Type B pancreatic cell (in vitro differentiated cells): Measurements from ENCODE around the gene RFC2. TPM values are rescaled to one million over a fixed set of nuclear protein-coding genes. Genes with fewer than 3 reads are reported as not detected.
"Not testable (repeated sequence)": the region's sequence is repeated elsewhere in the genome, so short reads cannot be mapped to it uniquely, and the experiment has no call there.

Experiments
- DNase-seq: peaks from one replicate; pipeline ENCODE4 v3.0.0; 2021; ENCODE audit warnings: mixed read lengths; ENCODE audit not compliant: unreplicated experiment; ENCODE audit errors: extremely low spot score
- H3K27ac Mint-ChIP-seq: 2 replicates; pipeline ENCODE4 v1.8.0; 2021; ENCODE audit warnings: mild to moderate bottlenecking, mixed read lengths
- H3K27me3 Mint-ChIP-seq: 2 replicates; pipeline ENCODE4 v1.8.0; 2021; ENCODE audit warnings: mixed read lengths
- H3K36me3 Mint-ChIP-seq: 2 replicates; pipeline ENCODE4 v1.8.0; 2021; ENCODE audit warnings: mixed read lengths
- H3K4me1 Mint-ChIP-seq: one replicate; pipeline ENCODE4 v1.8.0; 2021; ENCODE audit warnings: mixed read lengths; ENCODE audit not compliant: unreplicated experiment
- H3K4me3 Mint-ChIP-seq: 2 replicates; pipeline ENCODE4 v1.8.0; 2021; ENCODE audit warnings: mild to moderate bottlenecking, mixed read lengths
- H3K9me3 Mint-ChIP-seq: 2 replicates; pipeline ENCODE4 v1.8.0; 2021; ENCODE audit warnings: mixed read lengths
- total RNA-seq: library from RNA; stranded (reverse); gene quantifications from 2 replicates; pipeline ENCODE4 v1.2.1, GENCODE V29; 2021; ENCODE audit warnings: low replicate concordance
- TF ChIP-seq, protein P1 (sequence below): fragments of 200-600 bp; sonication (generic); conservative IDR thresholded peaks from 2 replicates; pipeline ENCODE4 v1.5.0; 2021; ENCODE audit warnings: antibody characterized with exemption, mild to moderate bottlenecking

The RFC2 gene
- total RNA-seq, 1 donor from 2014 or later: 40.9 TPM

DNA sequence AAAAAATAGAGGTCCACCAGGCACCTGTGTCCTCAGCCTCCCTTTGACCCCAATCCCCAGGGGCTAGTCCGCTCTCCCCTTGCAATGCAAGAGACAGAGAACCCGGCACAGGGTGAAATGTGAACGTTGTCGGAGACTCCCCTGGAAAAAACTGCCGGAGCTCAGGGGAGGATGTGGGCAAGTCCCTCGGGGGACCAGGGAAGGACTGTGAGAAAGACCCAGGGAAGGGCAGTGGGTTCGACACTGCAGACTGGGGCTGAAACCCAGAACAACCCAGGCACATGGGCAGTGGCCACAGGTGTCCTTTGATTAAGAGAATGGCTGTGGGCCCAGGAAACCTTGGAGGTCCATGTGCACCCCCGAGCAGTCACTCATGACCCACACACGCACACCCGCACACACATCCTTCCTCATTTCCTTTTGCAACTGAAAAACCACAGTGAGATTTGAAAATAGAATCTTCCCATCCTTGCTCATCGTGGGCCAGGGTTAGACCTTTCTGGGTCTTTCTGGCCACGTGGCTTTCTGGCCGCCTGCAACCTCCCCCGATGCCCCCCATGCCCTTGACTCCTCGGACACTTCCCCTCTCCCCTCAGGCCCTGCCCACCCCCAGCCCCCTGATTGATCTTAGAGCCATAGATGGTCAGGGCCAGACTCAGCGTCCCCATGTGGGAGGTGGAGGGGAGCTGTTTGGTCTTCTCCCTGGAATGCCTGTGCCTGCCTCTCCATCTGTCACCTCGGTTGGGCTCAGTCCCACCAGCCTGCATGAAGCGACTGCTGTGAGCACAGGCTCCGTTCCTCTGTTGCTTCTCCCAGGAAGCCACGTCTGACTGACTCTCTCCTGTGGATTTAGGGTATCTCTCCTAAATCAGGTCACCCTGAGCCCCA is 36.5 kb downstream of the RFC2 start:
- Mint-ChIP-seq H3K27me3 (no peaks in the 10 kb centered on the region), H3K9me3 (no peaks in the 10 kb centered on the region), H3K36me3 (no peaks in the 10 kb centered on the region), H3K4me3 (no peak overlapping the region), H3K27ac (no peak overlapping the region), H3K4me1 (no peaks in the 10 kb centered on the region)
- TF ChIP-seq, protein P1, sequence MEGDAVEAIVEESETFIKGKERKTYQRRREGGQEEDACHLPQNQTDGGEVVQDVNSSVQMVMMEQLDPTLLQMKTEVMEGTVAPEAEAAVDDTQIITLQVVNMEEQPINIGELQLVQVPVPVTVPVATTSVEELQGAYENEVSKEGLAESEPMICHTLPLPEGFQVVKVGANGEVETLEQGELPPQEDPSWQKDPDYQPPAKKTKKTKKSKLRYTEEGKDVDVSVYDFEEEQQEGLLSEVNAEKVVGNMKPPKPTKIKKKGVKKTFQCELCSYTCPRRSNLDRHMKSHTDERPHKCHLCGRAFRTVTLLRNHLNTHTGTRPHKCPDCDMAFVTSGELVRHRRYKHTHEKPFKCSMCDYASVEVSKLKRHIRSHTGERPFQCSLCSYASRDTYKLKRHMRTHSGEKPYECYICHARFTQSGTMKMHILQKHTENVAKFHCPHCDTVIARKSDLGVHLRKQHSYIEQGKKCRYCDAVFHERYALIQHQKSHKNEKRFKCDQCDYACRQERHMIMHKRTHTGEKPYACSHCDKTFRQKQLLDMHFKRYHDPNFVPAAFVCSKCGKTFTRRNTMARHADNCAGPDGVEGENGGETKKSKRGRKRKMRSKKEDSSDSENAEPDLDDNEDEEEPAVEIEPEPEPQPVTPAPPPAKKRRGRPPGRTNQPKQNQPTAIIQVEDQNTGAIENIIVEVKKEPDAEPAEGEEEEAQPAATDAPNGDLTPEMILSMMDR: no peak
- no peak for DNase-seq

DNA sequence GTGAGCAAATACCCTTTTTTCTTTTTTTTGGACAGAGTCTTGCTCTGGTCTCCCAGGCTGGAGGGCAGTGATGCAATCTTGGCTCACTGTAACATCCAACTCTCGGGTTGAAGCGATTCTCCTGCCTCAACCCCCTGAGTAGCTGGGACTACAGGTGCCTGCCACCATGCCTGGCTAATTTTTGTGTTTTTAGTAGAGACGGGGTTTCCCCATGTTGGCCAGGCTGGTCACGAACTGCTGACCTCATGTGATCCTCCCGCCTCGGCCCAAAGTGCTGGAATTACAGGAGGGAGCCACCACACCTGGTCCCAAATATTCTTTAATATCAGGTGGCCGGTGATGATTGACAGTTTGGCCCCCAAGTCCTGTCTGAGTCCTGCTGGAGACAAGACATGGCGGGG is 37.8 kb downstream of the RFC2 start:
- no peaks in the 10 kb centered on the region for H3K27me3 Mint-ChIP-seq
- H3K27ac Mint-ChIP-seq: no peak overlapping the region
- no peaks in the 10 kb centered on the region for H3K9me3 Mint-ChIP-seq

DNA sequence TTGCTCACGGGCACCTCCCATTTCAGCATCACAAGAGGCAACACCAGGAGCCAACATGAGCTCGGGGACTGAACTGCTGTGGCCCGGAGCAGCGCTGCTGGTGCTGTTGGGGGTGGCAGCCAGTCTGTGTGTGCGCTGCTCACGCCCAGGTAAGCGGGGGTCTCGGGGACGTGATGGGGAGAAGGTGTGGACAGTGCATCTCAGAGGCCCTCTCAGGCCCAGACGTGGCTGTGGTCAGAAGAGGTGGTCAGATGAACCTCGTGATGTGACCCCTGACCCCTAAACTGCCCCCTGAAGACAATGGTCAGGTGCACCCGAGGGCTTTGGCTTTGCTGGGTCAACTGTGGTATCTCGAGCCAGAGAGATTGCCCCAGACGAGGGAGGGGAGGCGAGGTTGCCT is 38.3 kb downstream of the RFC2 start:
- Mint-ChIP-seq H3K27me3 (no peaks in the 10 kb centered on the region), H3K9me3 (no peaks in the 10 kb centered on the region), H3K27ac (no peak overlapping the region), H3K36me3 (no peaks in the 10 kb centered on the region), H3K4me1 (no peaks in the 10 kb centered on the region), H3K4me3 (no peak overlapping the region)
- DNase-seq: no peak
- TF ChIP-seq, protein P1: no peak

More for the DNA sequence above, 37.8 kb downstream of the RFC2 start:
- Mint-ChIP-seq H3K4me3 (no peak overlapping the region), H3K4me1 (no peaks in the 10 kb centered on the region), H3K36me3 (no peaks in the 10 kb centered on the region)
- TF ChIP-seq, protein P1: no peak
- no peak for DNase-seq

DNA sequence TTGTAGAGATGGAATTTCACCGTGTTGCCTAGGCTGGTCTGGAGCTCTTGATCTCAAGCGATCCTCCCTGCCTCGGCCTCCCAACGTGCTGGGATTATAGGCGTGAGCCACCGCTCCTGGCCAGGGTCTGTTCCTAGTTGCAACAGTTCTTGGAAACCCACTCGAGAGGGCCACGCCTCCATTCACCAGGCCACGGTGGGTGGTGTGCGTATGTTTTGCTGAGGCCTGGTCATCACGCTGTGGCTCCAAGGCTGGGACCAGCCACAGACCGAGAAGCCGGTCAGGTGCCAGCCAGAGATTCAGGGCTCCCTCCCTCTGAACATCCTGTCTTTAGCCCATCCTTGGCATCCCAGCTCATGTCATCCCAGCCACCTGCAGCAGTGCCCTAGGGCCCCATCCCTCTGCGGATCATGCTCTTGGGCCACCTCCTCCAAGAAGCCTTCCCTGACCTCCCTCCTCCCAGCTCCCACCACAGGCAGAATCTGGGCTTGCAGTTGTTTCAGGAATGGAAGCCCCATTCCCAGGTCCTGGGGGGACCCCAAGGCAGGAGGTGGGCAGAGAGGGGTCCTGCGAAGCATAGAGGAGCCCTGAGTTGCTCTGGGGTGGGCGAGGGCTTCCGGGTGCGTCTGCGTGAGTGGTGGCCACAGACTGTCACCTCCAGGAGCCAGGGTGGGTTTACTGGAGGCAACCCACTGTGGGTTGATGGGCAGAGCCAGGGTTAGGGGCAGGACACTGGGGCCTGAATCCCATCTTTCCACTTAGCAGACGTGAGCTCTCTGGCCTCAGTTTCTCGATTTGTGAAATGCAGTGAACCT is 39.2 kb downstream of the RFC2 start:
- H3K27ac Mint-ChIP-seq: no peak overlapping the region
- H3K4me1 Mint-ChIP-seq: no peaks in the 10 kb centered on the region

DNA sequence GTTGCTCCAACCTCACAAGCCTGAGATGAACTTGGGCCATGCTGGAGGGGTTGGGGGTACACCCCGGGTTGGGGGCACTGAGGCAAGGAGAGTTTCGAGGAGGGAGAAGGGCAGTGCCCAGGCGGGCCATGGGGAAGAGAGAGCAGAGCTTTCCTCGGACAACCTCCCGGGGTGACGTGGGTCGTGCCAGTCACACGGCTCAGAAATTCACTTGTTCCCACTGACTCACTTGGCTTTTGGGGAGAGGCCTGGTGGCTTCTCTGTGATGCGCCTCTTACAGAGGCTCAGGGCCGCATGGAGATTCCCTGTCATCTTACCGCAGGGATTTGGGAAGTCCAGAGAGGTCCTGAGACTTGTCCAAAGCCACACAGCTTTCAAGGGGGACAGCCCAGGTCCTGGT is 41.5 kb downstream of the RFC2 start:
- Mint-ChIP-seq H3K36me3 (no peaks in the 10 kb centered on the region), H3K9me3 (no peaks in the 10 kb centered on the region), H3K27me3 (no peaks in the 10 kb centered on the region), H3K4me3 (no peak overlapping the region), H3K27ac (no peak overlapping the region), H3K4me1 (no peaks in the 10 kb centered on the region)
- TF ChIP-seq, protein P1: no peak
- no peak for DNase-seq

More for the DNA sequence above, 39.2 kb downstream of the RFC2 start:
- TF ChIP-seq, protein P1: no peak
- no peak for DNase-seq
- Mint-ChIP-seq H3K36me3 (no peaks in the 10 kb centered on the region), H3K4me3 (no peak overlapping the region), H3K9me3 (no peaks in the 10 kb centered on the region), H3K27me3 (no peaks in the 10 kb centered on the region)

DNA sequence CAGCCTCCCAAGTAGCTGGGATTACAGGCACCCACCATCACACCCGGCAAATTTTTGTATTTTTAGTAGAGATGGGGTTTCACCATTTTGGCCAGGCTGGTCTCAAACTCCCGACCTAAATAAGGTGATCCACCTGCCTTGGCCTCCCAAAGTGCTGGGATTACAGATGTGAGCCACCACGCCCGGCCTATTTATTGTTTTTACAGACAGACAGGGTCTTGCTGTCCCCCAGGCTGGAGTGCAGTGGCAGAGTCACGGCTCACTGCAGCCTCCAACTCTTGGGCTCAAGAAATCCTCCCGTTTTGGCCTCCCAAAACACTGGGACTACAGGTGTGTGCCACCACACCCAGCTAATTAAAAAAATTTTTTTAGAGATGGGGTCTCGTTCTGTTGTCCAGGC is 46.0 kb downstream of the RFC2 start:
- not testable (repeated sequence) for H3K36me3 Mint-ChIP-seq, H3K4me1 Mint-ChIP-seq, H3K9me3 Mint-ChIP-seq

More for the DNA sequence above, 46.0 kb downstream of the RFC2 start:
- not testable (repeated sequence) for H3K4me3 Mint-ChIP-seq, DNase-seq, H3K27ac Mint-ChIP-seq
- peaks cover 12% of the 10 kb centered on the region for H3K27me3 Mint-ChIP-seq
